ENCODE results near the gene SERPING1. TPM values are rescaled to one million over a fixed set of nuclear protein-coding genes. Genes with fewer than 3 reads are reported as not detected.
A peak's percentile ranks its signal among the peaks of the same experiment; 100 is the strongest.

Gene SERPING1
- total RNA-seq, 2 donors from 2014 or later = 166 to 216 TPM

- Histone ChIP-seq H3K4me1 (peaks cover 22% of the 10 kb centered on the region), H3K9me3 (no peaks in the 10 kb centered on the region), H3K27ac (peak overlapping the region; percentile 74 to 93 (median 90)), H3K36me3 (replicated peaks in 1 of 2; ENCODE audit: insufficient read depth in 1 of 2, low read depth in 2 of 2) (peaks cover 5 to 11% of the 10 kb centered on the region in 2 donors), H3K27me3 (no peaks in the 10 kb centered on the region), H3K4me3 (no peak overlapping the region)
- TF ChIP-seq CTCF (IDR thresholded peaks at IDR 0.05) = no peak
- no peak for TF ChIP-seq POLR2A (IDR thresholded peaks at IDR 0.05)
- ATAC-seq = no peak
- intact Hi-C loops (cut with DNase I) = no loop called here
- no peak for DNase-seq
- WGBS, 2 donors = 15 to 24% methylated on average over 5 of the region's 5 CpGs
Measured at GRCh38 chr11:57656885-57657193, 59.4 kb downstream of the SERPING1 start.

DNA sequence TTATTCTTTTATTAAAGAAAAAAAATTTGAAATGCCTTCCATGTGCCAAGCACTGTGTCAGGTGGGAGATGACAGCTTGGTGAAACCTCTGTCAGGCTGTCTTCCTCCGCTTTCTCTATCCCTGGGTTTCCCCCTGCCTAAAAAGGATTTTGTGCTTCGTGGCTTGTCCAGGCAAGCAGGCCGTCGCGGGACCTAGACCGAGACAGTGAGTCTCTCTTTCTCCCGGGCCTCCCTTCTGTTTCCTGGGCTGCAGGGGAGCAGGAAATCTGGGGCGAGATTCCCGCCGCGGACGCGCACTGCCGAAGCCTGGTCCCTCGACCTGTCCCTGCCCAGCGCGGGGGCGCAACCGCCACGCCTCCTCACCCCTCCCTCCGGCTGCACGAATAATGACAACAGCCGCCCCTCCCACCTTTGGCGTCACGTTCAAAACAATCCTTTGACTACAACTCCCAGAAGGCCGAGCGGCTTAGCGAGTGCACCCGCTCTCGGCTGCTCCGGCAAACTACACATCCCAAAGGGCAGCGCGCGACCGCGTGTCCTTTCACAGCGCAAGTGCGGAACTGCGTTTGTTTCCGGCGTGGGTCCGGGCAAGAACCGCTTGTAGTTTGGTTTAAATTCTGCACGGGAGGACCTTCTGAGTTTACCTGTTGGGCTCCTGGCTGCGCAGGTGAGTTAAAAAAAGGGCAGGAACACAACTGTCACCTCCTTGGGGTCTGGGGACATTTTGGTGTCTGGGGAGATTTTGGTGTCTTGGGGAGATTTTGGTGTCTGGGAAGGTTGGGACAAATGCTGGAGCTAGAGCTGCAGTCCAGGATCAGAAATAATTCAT is 59.9 kb downstream of the SERPING1 start, which contains the start of gene CLP1:
CLP1 (plus strand) TSS at position 569 of the 829 bp plus-strand sequence. CDS start 1,715 bp downstream, outside the sequence.
- Histone ChIP-seq H3K27ac (peak within 1 kb of the TSS; percentile 74 to 93 (median 90)), H3K36me3 (replicated peaks in 1 of 2; ENCODE audit: insufficient read depth in 1 of 2, low read depth in 2 of 2) (peaks cover 5 to 15% of the 10 kb centered on the region in 2 donors), H3K4me3 (peak within 1 kb of the TSS; percentile 39 to 64), H3K9me3 (no peaks in the 10 kb centered on the region), H3K4me1 (peaks cover 22% of the 10 kb centered on the region), H3K27me3 (no peaks in the 10 kb centered on the region)
- intact Hi-C loops (cut with DNase I) = no loop called here
- ATAC-seq (peak; percentile 99), DNase-seq (peak; percentile 99 to 100 (median 100))
- TF ChIP-seq POLR2A (IDR thresholded peaks at IDR 0.05) (peak; percentile 59 to 94 (median 90)), CTCF (IDR thresholded peaks at IDR 0.05) (peak in 1 of 7 experiments; percentile 6)
- WGBS, 2 donors = 0% methylated on average over 23 to 45 of the region's 45 CpGs

- peak overlapping the region; percentile 39 to 64 for H3K4me3 ChIP-seq
- no peak for ATAC-seq
- peak overlapping the region in 2 of 4 donors; percentile 91 to 93 for H3K27ac ChIP-seq
- H3K4me1 ChIP-seq = peaks cover 22% of the 10 kb centered on the region
- no peaks in the 10 kb centered on the region for H3K9me3 ChIP-seq
- intact Hi-C loops (cut with DNase I) = no loop called here
- peaks cover 5 to 15% of the 10 kb centered on the region in 2 donors for H3K36me3 ChIP-seq (replicated peaks in 1 of 2; ENCODE audit: insufficient read depth in 1 of 2, low read depth in 2 of 2)
- no peaks in the 10 kb centered on the region for H3K27me3 ChIP-seq
- DNase-seq = no peak
- 0% methylated on average over 8 of the region's 8 CpGs for WGBS, 2 donors
- TF ChIP-seq CTCF (IDR thresholded peaks at IDR 0.05) (no peak), POLR2A (IDR thresholded peaks at IDR 0.05) (no peak)
Measured at GRCh38 chr11:57658023-57658361, 60.5 kb downstream of the SERPING1 start.

DNA sequence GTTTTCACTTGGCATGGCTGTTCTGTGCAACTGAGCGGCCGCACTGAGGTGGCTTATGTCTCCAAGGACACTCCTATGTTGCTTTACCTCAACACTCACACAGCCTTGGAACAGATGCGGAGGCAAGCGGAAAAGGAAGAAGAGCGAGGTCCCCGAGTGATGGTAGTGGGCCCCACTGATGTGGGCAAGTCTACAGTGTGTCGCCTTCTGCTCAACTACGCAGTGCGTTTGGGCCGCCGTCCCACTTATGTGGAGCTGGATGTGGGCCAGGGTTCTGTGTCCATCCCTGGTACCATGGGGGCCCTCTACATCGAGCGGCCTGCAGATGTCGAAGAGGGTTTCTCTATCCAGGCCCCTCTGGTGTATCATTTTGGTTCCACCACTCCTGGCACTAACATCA is 62.2 kb downstream of the SERPING1 start:
- Histone ChIP-seq H3K27ac (no peak overlapping the region), H3K4me3 (no peak overlapping the region), H3K4me1 (peaks cover 22% of the 10 kb centered on the region), H3K9me3 (no peaks in the 10 kb centered on the region), H3K36me3 (replicated peaks in 1 of 2; ENCODE audit: insufficient read depth in 1 of 2, low read depth in 2 of 2) (peaks cover 5 to 15% of the 10 kb centered on the region in 2 donors), H3K27me3 (no peaks in the 10 kb centered on the region)
- TF ChIP-seq CTCF (IDR thresholded peaks at IDR 0.05) = no peak
- no peak for TF ChIP-seq POLR2A (IDR thresholded peaks at IDR 0.05)
- DNase-seq (no peak), ATAC-seq (no peak)
- intact Hi-C loops (cut with DNase I) = loop anchor here (10.0 kb wide), 1 partner anchor 55 kb away; the partner anchor contains the start of genes MED19 and TMX2
- WGBS, 2 donors = 92 to 93% methylated on average over 14 of the region's 14 CpGs

All from body of pancreas (tissue), 4 donors.